GM12801 (cell line): ENCODE measurements around the gene RSPH6A.

Experiments
- CTCF ChIP-seq: IDR thresholded peaks from one replicate; pipeline ENCODE4 v1.5.1; 2011; ENCODE audit warnings: control low read depth; ENCODE audit not compliant: insufficient read length; ENCODE audit errors: extremely low read depth

RSPH6A gene

DNA sequence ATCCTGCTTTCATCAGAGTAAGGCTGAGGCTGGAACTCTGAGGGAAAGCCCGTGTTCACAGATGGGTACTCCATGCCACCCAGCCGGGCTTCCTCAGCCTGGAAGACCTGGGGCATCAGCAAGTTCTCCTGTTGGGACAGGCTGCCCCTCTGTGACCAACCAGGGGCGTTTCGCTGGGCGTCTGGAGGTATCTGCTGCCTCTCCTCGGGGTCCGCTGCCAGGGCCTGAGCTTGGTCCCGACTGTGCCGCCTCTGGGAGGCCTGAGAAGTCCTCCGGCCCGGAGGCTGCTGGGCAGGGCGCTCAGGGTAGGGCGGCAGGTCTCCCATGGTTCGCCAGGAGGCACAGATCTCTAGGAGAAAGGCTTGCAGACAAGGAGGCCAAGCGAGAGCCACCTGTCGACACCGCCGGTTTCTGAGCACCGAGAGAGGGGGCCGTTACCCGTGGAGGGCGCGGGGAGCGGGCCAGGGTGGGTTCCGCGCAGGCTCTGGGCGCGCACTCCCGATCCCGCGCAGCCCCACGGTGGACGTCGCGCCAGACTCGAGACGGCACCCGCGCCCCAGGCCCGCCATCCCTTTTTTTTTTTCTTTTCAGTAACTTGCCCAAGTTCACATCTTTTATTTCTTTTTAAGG is at the start of gene RSPH6A:
Gene RSPH6A, minus strand, starts transcription at position 458 of the 630 bp plus-strand sequence. Its CDS starts 132 bp downstream, at position 326.
- TF ChIP-seq CTCF: no peak

DNA sequence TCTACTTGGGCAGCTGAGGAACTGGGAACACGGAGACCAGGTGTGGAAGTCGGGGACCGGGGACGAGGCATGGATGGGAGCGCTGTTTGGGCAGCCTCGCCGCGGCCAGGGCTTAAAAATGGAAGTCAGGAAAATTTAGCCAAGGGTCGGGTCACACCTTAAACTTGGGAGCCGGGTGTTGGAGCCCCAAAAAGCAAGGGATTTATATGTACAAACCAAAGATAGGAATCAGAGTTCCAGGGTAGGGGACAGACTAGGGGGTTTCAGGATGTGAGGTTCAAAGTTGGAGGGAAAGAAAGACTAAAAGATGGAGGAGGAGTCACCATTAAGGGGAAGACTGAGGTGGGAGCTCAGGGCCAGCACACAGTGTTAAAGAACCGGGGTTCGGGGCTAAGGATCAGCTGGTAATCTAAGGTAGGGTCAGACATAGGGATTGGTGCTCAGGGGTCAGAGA is 49.5 kb upstream of the RSPH6A start:
- no peak for TF ChIP-seq CTCF

DNA sequence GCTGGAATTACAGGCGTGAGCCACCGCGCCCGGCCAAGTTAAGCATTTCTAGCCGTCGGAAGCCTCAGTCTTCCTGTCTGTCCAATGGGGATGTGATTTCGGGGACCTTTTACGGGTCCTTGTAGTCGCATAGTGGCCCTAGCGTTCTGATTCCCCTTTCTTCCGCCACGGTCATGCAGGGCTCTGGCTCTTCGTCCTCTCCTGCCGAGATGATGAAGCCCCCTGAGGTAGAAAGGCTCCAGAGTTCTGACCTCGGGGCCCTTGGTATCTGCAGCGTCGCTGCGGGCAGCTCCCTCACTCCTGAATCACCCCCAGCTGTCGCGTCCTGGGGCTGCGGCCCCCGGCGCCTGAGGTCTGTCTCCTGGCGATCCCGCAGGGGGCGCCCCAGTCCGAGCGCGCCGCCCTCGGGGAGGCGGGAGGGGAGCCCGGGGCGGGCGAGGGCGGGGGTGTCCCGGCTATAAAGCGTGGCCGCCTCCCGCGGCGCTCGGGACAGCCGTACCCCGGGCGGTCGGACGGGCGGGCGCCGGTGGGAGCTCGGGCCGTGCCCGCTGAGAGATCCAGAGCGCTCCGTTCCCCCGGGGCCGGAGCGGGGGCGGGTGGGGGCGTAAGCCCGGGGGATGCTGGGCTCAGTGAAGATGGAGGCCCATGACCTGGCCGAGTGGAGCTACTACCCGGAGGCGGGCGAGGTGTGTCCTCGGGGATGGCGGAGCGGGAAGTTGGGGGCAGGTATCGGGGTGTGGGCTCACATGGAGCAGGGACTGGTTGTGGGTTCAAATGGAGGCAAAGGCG is 48.9 kb upstream of the RSPH6A start, which contains the start of gene FOXA3:
Gene FOXA3, plus strand, starts transcription at position 487 of the 789 bp plus-strand sequence. Its CDS starts 131 bp downstream, at position 618.
- no peak for TF ChIP-seq CTCF

DNA sequence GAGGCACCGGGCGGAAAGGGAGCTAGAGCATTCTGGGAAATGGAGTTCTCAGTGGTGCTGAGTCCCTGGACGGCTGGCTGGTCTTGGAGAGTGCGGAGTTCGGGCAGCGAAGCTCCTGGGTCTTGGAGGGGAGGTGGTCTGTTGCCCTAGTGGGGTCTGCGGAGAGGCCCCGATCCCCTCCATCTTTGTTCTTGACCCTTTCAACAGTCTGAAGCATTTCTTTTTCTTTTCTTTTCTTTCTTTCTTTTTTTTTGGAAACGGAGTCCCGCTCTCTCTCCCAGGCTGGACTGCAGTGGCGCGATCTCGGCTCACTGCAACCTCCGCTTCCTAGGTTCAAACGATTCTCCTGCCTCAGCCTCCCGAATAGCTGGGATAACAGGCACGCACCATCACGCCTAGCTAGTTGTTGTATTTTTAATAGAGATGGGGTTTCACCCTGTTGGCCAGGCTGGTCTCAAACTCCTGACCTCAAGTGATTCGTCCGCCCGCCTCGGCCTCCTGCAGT is 48.3 kb upstream of the RSPH6A start:
- no peak for TF ChIP-seq CTCF

DNA sequence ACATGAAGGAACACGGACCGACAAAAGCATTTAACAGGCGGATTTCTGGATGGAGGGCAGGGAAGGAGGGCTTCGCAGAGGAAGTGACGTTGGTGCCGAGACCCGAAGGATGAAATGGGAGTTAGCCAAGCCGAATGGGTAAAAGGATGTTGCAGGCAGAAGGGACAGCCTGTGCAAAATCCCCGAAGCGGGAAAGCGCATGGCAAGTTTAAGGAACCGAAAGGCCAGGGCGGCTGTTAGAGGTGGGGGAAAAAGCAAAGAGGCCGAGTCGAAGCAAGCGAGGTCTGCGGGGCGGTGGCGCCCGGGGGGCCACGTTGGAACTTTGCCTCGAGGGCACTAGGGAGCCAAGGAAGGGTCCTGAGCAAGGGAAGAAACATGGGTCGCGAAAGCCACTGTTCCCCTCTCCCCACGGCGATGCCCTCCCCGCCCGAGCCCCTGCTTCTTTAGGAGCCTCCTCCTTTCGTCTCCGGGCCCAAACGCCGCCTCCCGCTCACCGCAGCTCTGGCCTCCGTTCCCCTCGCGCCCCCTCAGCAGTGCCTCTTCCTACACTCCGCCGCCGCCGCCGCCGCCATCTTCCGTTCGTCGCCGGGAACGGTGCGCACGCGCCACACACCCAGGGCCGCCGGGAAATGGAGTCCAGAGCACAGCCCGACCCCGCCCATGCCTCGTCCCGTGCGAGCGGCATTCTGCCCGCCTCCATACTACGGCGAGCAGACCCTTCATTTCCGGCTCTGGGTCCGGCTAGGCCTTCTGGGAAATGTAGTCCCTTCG is 47.6 kb upstream of the RSPH6A start, which contains the start of gene SYMPK:
Gene SYMPK, minus strand, starts transcription at position 584 of the 771 bp plus-strand sequence. CDS start 8,652 bp downstream, outside the sequence.
- no peak for TF ChIP-seq CTCF

DNA sequence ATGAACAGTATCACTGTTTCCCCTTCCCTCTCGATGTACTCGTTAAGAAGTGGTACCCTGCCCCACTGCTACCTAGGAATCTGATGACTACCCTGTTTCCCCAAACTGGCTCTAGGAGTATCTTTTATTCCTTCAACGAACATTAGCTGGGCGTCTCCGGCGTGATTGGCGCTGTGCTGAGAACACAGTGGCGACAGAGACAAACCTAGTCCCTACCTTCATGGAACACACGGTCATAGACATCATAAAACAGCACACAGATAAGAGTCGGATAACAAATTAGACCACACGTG is 47.1 kb upstream of the RSPH6A start:
- no peak for TF ChIP-seq CTCF
